B cell (primary cell): ENCODE results near the gene DESI2. TPM values are rescaled to one million over a fixed set of nuclear protein-coding genes. Genes with fewer than 3 reads are reported as not detected.

Experiments used
- ATAC-seq: fragments of 200-7000 bp; cut with Tn5 transposase; one replicate; pipeline ENCODE4 v1.10.0; 2021; ENCODE audit warnings: low read depth, mild to moderate bottlenecking, moderate number of reproducible peaks, moderate library complexity
- CTCF ChIA-PET: fragments of 350-600 bp; sonication (Branson Sonifier 250); formaldehyde crosslinking; loops from one replicate; lab custom pipeline; 2021; ENCODE audit warnings: antibody characterized with exemption, inconsistent platforms; lab: Charles Lee
- POLR2A ChIA-PET: fragments of 350-600 bp; sonication (Branson Sonifier 250); formaldehyde crosslinking; loops from one replicate; lab custom pipeline; 2021; ENCODE audit warnings: antibody characterized with exemption; lab: Charles Lee
- DNase-seq: peaks from one replicate; pipeline ENCODE4 v3.0.0; 2013
- H2AFZ ChIP-seq: 2 replicates; pipeline ENCODE4 v1.6.1; 2012; ENCODE audit warnings: mild to moderate bottlenecking, low read depth, low read length; ENCODE audit not compliant: insufficient read depth, poor library complexity, severe bottlenecking
- H3K27ac ChIP-seq, 2 donors: 1 replicate in 1 of 2; 2 replicates in 1 of 2; pipeline ENCODE4 v1.5.1; 2012 to 2013; ENCODE audit warnings: low read length in 2 of 2, mild to moderate bottlenecking in 2 of 2, moderate library complexity in 1 of 2
- H3K27me3 ChIP-seq, 4 experiments: fragments of 200-600 bp in 1 of 4; sonication (generic) in 1 of 4; replicated peaks in 1 of 4; 1 replicate in 2 of 4; 2 replicates in 2 of 4; pipeline versions ENCODE4 v1.6.1 to v1.7.0; 2013 to 2016; ENCODE audit warnings: low read length in 3 of 4, mild to moderate bottlenecking in 2 of 4, mixed read lengths in 1 of 4, moderate library complexity in 1 of 4; ENCODE audit not compliant: insufficient read depth in 4 of 4, control insufficient read depth in 3 of 4; ENCODE audit errors: control extremely low read depth in 1 of 4
- H3K36me3 ChIP-seq, 2 experiments: replicated peaks in 1 of 2; 1 replicate in 1 of 2; 2 replicates in 1 of 2; pipeline versions ENCODE4 v1.6.1 to v1.7.1; 2013; ENCODE audit warnings: low read length in 1 of 2; ENCODE audit not compliant: insufficient read depth in 2 of 2, control insufficient read depth in 1 of 2; ENCODE audit errors: control extremely low read depth in 1 of 2, extremely low read depth in 1 of 2
- H3K4me1 ChIP-seq, 2 donors: fragments of 200-600 bp in 1 of 2; sonication (generic) in 1 of 2; 1 replicate in 1 of 2; 2 replicates in 1 of 2; pipeline versions ENCODE4 v1.5.1 to v1.6.1; 2013 to 2017; ENCODE audit warnings: low read length in 2 of 2; ENCODE audit not compliant: control insufficient read depth in 2 of 2, insufficient read depth in 2 of 2
- H3K4me2 ChIP-seq: replicated peaks from 2 replicates; pipeline ENCODE3; 2012; ENCODE audit warnings: mild to moderate bottlenecking, low read depth, low read length; ENCODE audit not compliant: poor library complexity, severe bottlenecking
- H3K4me3 ChIP-seq, 5 experiments: fragments of 200-600 bp in 1 of 5; sonication (generic) in 1 of 5; 1 replicate in 3 of 5; 2 replicates in 2 of 5; pipeline versions ENCODE4 v1.5.1 to v1.7.0; 2011 to 2016; ENCODE audit warnings: low read length in 4 of 5, mild to moderate bottlenecking in 4 of 5, low read depth in 2 of 5, control low read depth in 1 of 5, moderate library complexity in 1 of 5; ENCODE audit not compliant: insufficient read depth in 1 of 5; ENCODE audit errors: control extremely low read depth in 1 of 5, extremely low read depth in 1 of 5
- H3K79me2 ChIP-seq: fragments of 200-600 bp; sonication (generic); one replicate; pipeline ENCODE4 v1.6.0; 2016; ENCODE audit warnings: low read length; ENCODE audit not compliant: control insufficient read depth, insufficient read depth
- H3K9ac ChIP-seq: fragments of 200-600 bp; sonication (generic); 2 replicates; pipeline ENCODE4 v1.6.1; 2017; ENCODE audit warnings: mild to moderate bottlenecking, low read length, moderate library complexity
- H3K9me3 ChIP-seq, 3 donors: one replicate each; pipeline versions ENCODE4 v1.6.1 to v1.7.1; 2013; ENCODE audit warnings: low read length in 2 of 3; ENCODE audit not compliant: control insufficient read depth in 2 of 3, insufficient read depth in 1 of 3; ENCODE audit errors: control extremely low read depth in 1 of 3
- H4K20me1 ChIP-seq: 2 replicates; pipeline ENCODE4 v1.6.0; 2012; ENCODE audit warnings: mild to moderate bottlenecking, low read length; ENCODE audit not compliant: insufficient read depth, control insufficient read depth, poor library complexity, severe bottlenecking
- H3K27ac Mint-ChIP-seq: one replicate; pipeline ENCODE4 v1.8.0; 2021; ENCODE audit warnings: mixed read lengths
- H3K27me3 Mint-ChIP-seq: one replicate; pipeline ENCODE4 v1.8.0; 2021; ENCODE audit warnings: mixed read lengths
- H3K4me1 Mint-ChIP-seq: one replicate; pipeline ENCODE4 v1.8.0; 2021; ENCODE audit warnings: mixed read lengths
- H3K4me3 Mint-ChIP-seq: one replicate; pipeline ENCODE4 v1.8.0; 2021; ENCODE audit warnings: mixed read lengths
- H3K9me3 Mint-ChIP-seq: one replicate; pipeline ENCODE4 v1.8.0; 2022; ENCODE audit warnings: mixed read lengths; ENCODE audit not compliant: insufficient read depth
- EZH2 ChIP-seq: IDR thresholded peaks from 2 replicates; pipeline ENCODE4 v1.6.1; 2012; ENCODE audit warnings: borderline replicate concordance, low read depth, mild to moderate bottlenecking, moderate library complexity, low read length; ENCODE audit not compliant: insufficient read depth, poor library complexity, severe bottlenecking
- WGBS: methylation state at CpG from one replicate; pipeline ENCODE4 v1.1.5; 2013; ENCODE audit warnings: missing lambda C conversion rate; ENCODE audit not compliant: insufficient coverage; 5-methylcytosine and 5-hydroxymethylcytosine counted together
- intact Hi-C: fragments of 100-400 bp; cut with micrococcal nuclease; formaldehyde crosslinking; loops from one replicate; pipeline ENCODE4 v1.10.0; 2022
- polyA plus RNA-seq: library from polyadenylated mRNA; depleted of rRNA; stranded (reverse); fragments of >200 nt; gene quantifications from 2 replicates; pipeline ENCODE4 v1.2.3, GENCODE V29; 2012
- total RNA-seq, 2 donors: library from RNA; stranded (reverse); fragments of 120-200 nt in 1 of 2; gene quantifications; 1 replicate in 1 of 2; 2 replicates in 1 of 2; pipeline versions ENCODE4 v1.2.3 to v1.2.4, GENCODE V29; 2013 to 2022
- TF ChIP-seq, protein P1 (sequence below): fragments of 200-600 bp; IDR thresholded peaks from one replicate; pipeline ENCODE4 v1.8.0; 2022; ENCODE audit warnings: antibody characterized with exemption, mild to moderate bottlenecking

The DESI2 gene
- total and polyA plus RNA-seq, 2 donors (not counting 1 experiment from before 2014, with no cell fraction given), result 9.3 to 25.2 TPM

- 100% methylated on average over 1 of the region's 8 CpGs for WGBS
- ATAC-seq, result no peak
- Histone ChIP-seq H3K27me3 (no peaks in the 10 kb centered on the region), H3K4me2 (no peak overlapping the region), H3K36me3 (no peaks in the 10 kb centered on the region), H3K4me1 (no peaks in the 10 kb centered on the region), H3K9me3 (no peaks in the 10 kb centered on the region), H3K27ac (no peak overlapping the region), H2AFZ (no peak overlapping the region), H3K79me2 (no peaks in the 10 kb centered on the region), H3K9ac (no peak overlapping the region), H3K4me3 (no peak overlapping the region), H4K20me1 (no peaks in the 10 kb centered on the region)
- H3K27ac Mint-ChIP-seq, result no peak overlapping the region
- no peaks in the 10 kb centered on the region for H3K27me3 Mint-ChIP-seq
- ChIA-PET POLR2A (no interaction called here), CTCF (no interaction called here)
- DNase-seq, result no peak
- H3K4me3 Mint-ChIP-seq, result no peak overlapping the region
- intact Hi-C loops, result no loop called here
- H3K4me1 Mint-ChIP-seq, result no peaks in the 10 kb centered on the region
- H3K9me3 Mint-ChIP-seq, result no peaks in the 10 kb centered on the region
- TF ChIP-seq, protein P1, sequence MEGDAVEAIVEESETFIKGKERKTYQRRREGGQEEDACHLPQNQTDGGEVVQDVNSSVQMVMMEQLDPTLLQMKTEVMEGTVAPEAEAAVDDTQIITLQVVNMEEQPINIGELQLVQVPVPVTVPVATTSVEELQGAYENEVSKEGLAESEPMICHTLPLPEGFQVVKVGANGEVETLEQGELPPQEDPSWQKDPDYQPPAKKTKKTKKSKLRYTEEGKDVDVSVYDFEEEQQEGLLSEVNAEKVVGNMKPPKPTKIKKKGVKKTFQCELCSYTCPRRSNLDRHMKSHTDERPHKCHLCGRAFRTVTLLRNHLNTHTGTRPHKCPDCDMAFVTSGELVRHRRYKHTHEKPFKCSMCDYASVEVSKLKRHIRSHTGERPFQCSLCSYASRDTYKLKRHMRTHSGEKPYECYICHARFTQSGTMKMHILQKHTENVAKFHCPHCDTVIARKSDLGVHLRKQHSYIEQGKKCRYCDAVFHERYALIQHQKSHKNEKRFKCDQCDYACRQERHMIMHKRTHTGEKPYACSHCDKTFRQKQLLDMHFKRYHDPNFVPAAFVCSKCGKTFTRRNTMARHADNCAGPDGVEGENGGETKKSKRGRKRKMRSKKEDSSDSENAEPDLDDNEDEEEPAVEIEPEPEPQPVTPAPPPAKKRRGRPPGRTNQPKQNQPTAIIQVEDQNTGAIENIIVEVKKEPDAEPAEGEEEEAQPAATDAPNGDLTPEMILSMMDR, result no peak
- no peak for TF ChIP-seq EZH2
These were observed 60.4 kb downstream of the DESI2 start for GRCh38 chr1:244713332-244713731.

- Mint-ChIP-seq H3K27ac (no peak overlapping the region), H3K27me3 (no peaks in the 10 kb centered on the region), H3K9me3 (no peaks in the 10 kb centered on the region), H3K4me3 (no peak overlapping the region), H3K4me1 (peaks cover 22% of the 10 kb centered on the region)
- intact Hi-C loops, result no loop called here
- Histone ChIP-seq H3K36me3 (no peaks in the 10 kb centered on the region), H3K4me2 (no peak overlapping the region), H3K27me3 (no peaks in the 10 kb centered on the region), H3K9ac (no peak overlapping the region), H3K4me3 (no peak overlapping the region), H4K20me1 (no peaks in the 10 kb centered on the region), H3K79me2 (no peaks in the 10 kb centered on the region), H3K4me1 (peaks cover 16 to 28% of the 10 kb centered on the region in 2 donors), H3K27ac (no peak overlapping the region), H2AFZ (peak overlapping the region; percentile 41), H3K9me3 (peaks cover 0 to 6% (median 0%) of the 10 kb centered on the region in 3 donors)
- DNase-seq (peak; percentile 19), ATAC-seq (no peak)
- TF ChIP-seq EZH2, result no peak
- TF ChIP-seq, protein P1, result no peak
- CTCF ChIA-PET, result no interaction called here
- 100% methylated on average over 2 of the region's 11 CpGs for WGBS
- POLR2A ChIA-PET, result no interaction called here
These were observed 75.0 kb downstream of the DESI2 start for GRCh38 chr1:244727871-244728474.
